DND-41 (cell line): Measurements from ENCODE around the gene OR13J1.

Experiments used
- CTCF ChIP-seq: IDR thresholded peaks from 2 replicates; pipeline ENCODE4 v1.5.1; 2012; ENCODE audit warnings: borderline replicate concordance, low read length, moderate library complexity, mild to moderate bottlenecking; ENCODE audit not compliant: poor library complexity, severe bottlenecking; ENCODE audit errors: extremely low read depth
- EZH2 ChIP-seq: IDR thresholded peaks from 3 replicates; pipeline ENCODE4 v1.6.1; 2012; ENCODE audit warnings: borderline replicate concordance, low read depth, mild to moderate bottlenecking, moderate library complexity, low read length, inconsistent platforms; ENCODE audit not compliant: severe bottlenecking

DNA sequence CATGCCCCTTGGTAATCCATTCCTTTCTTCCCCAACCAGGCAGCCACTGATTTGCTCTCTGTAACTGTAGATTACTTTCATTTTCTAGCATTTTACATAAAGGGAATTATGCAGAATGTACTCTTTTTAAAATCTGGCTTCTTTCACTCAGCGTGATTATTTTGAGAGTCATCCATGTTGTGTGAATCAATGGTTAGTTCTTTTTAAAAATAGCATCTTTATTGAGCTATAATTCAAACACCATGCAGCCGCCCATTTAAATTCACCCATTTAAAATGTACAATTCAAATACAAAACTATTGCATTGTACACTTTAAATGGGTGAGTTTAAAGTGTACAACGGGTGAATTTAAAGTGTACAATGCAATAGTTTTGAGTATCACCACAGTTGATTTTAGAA is 2.3 kb upstream of the OR13J1 start:
- TF ChIP-seq CTCF (no peak), EZH2 (no peak)
